UCSD-AML1 (cell line): Measurements from ENCODE around the gene RTP5.
A peak's percentile ranks its signal among the peaks of the same experiment; 100 is the strongest.

Source experiments
- DNase-seq: peaks from one replicate; lab custom pipeline; 2025; ENCODE audit not compliant: unreplicated experiment; lab: John Stamatoyannopoulos, UW

The RTP5 gene

DNA sequence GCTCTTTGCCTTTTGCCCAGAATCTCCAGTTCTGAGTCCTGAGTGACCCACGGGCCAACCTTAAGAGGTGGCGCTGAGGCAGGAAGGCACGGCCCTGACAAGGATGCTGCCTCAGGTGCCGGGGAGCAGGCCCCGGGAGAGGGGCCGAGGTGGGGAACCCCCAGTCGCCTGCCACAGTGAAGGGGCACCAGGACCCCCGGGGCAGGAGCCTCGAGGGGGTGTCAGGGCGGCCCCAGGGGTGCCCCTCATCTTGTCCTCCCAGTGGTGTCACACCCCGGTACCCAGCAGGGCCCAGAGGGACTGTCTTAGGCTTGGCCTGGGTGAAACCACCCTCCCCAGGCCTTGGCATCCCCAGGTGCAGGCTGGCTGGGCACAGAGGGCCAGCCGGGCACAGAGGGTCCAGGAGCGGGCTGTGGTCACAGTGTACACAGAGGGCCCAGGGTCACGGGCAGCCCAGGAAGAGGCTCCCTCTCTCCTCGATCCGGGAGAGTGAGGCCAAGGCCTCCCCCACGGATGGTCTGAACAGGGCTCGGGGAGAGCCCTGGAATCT lies 11.9 kb upstream of the RTP5 start:
- DNase-seq = no peak

DNA sequence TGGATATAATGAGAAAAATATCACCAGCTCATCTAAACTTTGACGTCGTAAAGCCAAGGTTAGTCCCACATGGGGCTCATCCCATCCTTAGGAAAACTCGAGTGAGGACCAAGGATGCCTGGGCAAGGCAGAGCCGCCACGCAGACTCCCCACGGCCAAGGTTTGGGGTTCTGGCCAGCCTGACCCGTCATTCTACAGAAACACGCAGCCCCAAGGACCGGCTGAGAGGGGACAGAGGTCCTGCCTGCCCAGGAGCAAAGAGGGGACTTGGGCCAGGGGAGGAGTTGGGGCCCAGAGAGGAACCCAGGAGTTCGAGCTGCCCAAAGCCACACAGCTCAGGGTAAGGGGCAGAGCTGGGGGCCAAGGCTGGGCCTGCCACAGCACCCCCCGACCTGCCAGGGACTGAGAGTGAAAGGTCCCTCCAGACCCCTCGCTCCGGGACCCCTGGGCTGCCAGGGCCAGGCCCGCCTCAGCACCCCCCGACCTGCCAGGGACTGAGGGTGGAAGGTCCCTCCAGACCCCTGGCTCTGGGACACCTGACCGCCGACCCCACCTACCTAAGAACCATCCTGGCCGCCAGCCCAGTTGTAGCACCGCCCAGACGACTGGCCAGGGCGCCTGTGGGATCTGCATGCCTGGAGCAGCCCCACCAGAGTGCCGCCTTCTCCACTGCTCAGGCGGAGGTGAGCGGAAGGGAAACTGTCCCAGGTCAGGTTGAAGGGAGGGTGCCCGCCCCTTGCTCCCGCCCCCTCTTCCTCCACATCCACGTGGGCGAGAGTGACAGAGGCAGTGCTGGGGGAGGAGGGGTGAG lies 11.1 kb upstream of the RTP5 start, which contains the start of gene PDCD1:
Gene PDCD1 (minus strand): TSS at position 689 of the 811 bp plus-strand sequence. CDS start 56 bp downstream, at position 633.
- no peak for DNase-seq

DNA sequence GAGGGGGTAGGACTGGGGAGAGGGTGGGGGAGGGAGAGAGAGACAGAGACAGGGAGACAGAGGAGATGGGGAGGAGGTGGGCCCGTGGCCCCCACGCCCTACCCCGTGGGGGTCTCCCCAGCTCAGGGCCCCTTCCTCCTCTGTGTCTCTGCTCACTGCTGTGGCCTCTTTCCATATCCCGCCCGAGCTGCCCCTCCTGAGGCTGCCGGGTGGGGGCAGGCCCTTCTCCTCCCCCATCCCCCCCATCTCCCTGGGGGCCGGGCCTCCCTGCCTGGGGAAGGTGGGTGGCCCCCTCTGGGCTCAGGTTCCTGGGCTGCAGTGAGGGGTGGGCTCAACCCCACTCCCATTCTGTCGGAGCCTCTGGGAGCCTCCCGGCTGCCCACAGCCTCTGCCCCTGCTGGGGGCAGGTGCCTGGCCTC lies 10.5 kb upstream of the RTP5 start:
- no peak for DNase-seq

DNA sequence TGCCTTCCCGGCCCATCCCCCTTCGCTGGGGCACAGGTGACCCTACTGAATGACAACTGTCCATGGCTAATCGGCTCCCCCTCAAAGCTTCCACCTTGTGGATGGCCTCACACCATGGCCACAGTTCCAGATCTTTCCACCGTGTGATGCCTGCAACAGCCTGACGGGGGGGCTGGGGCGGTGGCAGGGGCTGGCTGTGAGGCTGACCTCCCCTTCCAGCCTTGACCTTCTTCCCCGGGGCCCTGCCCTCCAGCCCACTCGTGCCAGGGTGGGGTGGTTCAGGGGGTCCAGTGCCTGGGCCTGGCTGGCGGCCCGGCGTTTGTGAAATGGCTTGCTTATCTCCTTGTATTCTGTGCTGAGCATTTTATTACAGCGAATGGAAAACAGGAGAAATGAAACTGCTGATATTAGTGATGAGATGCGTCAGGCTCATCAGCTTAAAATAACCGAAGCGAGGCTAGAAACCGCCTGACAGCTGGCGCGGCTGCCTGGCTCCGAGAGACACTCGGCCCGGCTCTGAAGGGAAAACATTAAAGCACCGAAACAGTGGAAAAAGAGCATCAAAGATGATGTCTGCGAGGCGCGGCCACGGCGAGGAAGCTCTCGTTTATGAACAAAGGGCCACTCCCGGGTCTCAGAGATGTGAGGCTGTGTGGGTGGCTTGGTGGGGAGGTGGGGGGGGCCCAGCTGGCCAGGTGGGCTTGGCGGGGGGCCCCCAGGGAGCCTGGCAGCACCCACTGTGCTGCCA lies 9.9 kb upstream of the RTP5 start:
- no peak for DNase-seq

DNA sequence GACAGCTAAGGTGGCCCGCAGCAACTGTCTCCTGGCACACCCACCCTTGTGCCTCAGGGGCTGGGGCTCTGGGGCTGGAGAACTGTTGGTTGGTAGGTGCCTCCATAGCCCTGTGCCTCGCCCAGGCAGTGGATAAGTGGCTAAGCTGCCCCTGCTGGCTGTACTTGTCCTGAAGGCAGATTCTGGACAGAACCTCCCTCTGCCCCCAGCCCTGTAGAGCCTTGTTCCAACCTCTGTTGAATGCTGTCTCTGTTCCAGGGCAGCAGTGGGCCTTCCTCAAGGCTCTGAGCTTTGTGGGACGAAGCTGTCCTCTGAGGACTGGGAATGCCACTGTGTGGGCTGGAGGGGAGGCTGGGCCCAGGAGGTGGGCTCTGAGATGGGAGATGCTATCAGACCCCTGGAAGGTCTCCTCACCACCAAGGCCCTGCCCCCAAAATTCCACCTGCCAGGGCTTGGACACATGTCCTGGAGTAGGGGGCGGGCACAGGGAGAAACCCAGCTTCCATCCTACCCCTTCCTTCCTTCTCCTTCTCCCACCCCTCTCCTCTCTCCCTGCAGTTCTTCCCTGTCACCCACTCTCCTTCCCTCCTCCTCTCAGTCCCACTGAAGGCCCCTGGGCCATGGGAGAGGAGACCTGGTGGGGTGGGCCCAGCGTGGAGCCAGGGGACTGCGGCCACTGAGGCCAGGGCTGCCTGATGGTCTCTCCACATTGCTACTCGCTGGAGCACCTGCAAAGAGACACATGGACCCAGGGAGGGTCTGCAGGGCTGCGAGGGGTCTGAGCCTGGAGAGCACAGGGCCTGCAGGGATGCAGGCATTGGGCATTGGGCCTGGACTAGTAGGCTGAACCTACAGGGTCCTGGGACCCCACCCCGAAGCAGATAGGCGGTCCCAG lies 9.1 kb upstream of the RTP5 start:
- no peak for DNase-seq

DNA sequence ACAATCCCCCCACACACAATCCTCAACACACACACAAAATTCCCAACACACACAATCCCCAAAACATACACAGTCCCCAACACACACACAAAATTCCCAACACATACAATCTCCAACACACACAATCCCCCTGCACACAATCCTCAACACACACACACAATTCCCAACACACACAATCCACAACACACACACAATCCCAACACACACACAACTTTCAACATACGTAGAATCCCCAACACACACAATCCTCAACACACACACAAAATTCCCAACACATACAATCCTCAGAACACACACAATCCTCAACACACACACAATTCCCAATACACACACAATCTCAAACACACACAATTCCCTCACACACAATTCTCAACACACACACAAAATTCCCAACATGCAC lies 8.3 kb upstream of the RTP5 start:
- no peak for DNase-seq

DNA sequence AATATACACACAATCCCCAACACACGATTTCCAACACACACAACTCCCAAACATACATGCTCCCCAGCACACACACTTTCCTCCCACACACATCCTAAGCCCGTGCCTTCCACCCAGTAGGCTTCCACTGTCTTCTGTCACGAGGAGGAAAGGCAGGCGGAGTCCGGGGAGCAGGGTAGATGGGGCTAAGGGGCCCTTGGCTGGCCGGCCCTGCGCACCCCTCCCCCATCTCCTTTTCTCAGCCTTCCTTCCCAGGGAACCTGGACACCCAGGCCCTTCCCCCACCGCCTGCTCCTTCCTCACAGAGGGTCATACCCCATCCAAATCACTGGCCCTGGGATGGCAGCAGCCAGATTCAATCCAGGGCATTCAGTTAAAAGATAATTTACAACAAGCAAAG lies 7.4 kb upstream of the RTP5 start:
- no peak for DNase-seq

DNA sequence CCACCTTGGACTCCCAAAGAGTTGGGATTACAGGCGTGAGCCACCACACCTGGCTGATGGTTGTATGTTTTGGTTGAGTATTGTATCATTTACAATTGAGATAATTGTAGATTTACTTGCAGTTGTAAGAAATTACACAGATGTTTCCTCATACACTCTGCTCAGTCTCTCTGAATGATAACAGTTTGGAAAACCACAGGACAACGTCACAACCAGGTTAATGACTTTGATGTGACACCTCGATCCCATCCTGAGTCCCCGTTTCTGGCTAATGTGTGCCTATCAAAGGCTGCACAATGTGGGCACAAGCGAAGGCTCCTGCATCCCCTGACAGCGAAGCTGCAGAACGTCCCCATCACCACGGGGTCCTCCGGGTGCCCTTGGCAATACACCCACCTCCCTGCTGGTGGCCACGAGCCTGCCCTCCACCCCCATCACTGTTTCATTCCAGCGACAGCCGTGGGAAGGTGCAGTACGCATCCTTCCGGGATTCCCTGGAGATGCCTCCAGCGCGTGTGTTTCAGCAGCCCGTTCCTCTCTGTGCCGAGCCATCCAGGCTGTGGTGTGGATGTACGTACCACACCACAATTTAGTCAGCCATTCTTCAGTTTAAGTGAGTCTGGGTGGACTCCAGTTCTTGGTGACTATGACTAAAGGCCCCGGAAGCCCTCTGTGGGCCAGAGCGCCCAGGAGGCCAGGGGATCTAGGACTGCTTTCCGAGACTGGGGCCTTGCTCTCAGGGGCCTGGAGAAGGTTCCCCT lies 6.6 kb upstream of the RTP5 start:
- no peak for DNase-seq

DNA sequence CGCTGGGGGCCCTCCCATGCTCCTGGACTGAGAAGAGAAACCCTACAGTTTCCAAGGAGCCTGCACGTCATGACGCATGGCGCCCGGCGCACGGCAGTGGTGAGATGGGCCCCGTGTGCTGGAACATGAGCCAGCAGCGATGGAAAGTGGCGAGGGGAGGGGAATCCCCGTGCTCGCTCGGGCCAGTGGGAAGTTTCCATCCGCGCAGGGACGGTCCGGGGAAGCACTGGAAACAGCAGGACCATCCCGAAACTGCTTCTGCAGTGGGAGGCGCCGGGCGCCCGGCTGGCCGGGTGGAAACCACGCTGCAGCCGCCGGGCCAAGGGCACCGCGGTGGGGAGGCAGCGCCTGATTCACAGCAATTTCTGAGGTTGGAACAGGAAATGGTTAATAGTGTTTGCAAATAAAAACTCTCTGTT lies 6.0 kb upstream of the RTP5 start:
- peak; percentile 78 for DNase-seq

DNA sequence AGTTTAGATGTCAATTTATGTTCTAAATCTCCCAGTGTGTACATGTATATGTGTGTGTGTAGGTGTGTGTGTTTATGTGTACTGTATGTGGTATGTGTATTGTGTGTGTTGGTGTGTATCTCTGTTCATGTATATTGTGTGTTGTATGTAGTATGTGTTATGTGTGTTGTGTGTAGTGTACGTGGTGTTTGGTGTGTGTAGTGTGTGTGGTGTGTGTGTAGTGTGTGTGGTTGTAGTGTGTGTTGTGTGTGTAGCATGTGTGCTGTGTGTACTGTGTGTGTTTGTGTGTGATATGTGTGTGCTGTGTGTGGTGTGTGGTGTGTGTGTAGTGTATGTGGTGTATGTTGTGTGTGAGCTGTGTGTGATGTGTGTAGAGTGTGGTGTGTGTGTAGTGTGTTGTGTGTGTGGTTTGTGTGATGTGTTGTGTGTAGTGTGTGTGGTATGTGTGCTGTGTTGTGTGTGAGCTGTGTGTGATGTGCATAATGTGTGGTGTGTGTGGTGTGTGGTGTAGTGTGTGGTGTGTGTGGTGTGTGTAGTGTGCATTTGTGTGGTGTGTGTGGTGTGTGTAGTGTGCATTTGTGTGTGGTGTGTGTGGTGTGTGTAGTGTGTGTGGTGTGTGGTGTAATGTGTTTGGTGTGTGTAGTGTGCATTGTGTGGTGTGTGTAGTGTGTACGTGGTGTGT lies 5.2 kb upstream of the RTP5 start:
- no peak for DNase-seq

DNA sequence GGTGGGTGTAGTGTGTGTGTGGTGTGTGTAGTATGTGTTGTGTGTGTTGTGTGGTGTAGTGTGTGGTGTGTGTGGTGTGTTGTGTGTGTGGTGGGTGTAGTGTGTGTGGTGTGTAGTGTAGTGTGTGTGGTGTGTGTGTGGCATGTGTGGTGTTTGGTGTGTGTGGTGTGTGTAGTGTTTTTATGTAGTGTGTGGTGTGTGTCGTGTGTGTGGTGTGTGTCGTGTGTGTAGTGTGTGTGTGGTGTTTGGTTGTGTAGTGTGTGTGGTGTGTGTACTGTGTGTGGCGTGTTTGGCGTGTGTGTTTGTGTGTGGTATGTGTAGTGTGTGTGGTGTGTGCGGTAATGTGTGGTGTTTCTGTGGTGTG lies 4.7 kb upstream of the RTP5 start:
- no peak for DNase-seq

DNA sequence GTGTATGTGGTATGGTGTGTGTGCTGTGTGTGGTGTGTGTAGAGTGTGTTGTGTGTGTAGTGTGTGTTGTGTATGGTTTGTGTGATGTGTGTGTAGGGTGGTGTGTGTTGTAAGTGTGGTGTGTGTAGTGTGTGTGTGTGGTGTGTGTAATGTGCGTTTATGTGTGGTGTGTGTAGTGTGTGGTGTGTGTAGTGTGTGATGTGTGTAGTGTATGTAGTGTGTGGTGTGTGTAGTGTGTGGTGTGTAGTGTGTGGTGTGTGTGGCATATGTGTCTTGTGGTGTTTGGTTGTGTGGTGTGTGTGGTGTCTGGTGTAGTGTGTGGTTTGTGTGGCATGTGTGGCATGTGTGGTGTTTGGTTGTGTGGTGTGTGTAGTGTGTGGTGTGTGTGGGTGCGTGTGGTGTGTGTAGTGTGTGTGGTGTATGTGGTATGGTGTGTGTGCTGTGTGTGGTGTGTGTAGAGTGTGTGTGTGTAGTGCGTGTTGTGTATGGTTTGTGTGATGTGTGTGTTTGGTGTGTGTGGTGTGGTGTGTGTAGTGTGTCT lies 4.0 kb upstream of the RTP5 start:
- no peak for DNase-seq

DNA sequence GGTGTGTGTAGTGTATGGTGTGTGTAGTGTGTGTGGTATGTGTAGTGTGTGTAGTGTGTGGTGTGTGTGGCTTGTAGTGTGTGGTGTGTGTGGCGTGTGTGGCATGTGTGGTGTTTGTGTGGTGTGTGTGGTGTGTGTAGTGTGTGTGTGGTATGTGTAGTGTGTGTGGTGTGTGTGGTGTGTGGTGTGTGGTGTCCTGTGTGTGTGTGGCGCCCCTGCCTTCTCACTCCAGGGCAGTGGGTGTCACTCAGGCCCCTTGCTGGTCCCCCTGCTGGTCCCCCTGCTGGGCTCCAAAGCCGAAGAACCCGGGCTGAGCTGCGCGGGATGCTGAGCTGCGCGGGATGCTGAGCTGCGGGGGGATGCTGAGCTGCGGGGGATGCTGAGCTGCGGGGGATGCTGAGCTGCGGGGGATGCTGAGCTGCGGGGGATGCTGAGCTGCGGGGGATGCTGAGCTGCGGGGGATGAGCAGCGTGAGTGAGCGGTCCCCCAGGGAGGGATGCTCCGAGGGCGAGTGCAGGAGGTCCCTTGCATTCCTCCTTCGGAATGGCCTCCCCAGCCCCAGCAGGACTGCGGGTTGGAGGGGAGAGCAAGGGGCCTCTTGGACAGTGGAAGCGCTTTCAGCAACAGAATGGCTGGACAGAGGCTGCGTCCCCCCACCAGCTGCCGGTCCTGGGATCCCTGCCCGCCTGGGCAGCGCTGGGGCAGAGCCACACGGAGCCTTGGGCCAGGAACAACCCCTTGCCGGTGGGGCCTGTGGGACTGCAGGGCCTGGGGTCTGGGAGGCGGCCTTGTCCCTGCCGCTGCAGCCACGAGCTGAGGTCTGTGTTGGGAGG lies 3.4 kb upstream of the RTP5 start:
- no peak for DNase-seq

DNA sequence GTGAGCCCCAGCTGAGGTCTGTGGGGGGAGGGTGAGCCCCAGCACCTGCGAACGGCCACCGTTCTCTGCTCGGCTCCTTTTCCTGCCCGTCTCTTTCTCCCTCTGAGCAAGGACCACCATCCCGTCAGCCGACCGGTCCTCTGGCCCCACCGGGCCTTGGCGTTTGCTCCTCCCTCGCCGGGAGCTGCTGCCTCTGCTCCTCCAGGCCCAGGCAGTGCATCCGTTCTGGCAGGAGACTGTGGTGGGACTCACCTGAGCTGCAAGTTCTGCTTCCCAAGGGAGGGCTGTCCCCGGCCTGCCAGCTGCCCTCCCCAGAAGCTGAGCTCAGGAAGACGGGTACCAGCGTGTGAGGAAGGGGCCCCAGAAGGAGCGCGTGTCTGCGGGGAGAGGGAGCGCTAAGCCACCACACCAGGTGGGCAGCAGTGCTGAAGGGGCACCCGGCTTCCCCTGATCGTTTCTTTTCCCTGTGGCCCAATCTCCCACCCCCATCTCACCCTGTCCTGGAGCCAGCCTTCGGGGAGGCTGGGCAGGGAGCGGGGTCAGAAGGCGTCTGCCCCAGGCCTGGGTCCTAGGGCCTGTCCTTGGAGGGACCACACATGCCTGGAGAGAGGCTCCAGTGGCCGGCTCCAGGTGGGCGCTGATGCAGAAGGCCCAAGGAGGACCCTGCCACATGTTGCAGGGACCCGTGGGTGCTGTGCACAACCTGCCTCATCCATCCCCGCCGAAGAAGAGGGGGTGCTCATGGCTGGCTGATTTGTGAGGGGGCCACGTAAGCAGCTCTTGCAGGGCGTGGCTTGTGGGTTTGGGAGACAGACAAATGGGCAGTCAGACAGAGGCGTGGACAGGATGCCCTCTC lies 2.5 kb upstream of the RTP5 start:
- no peak for DNase-seq

DNA sequence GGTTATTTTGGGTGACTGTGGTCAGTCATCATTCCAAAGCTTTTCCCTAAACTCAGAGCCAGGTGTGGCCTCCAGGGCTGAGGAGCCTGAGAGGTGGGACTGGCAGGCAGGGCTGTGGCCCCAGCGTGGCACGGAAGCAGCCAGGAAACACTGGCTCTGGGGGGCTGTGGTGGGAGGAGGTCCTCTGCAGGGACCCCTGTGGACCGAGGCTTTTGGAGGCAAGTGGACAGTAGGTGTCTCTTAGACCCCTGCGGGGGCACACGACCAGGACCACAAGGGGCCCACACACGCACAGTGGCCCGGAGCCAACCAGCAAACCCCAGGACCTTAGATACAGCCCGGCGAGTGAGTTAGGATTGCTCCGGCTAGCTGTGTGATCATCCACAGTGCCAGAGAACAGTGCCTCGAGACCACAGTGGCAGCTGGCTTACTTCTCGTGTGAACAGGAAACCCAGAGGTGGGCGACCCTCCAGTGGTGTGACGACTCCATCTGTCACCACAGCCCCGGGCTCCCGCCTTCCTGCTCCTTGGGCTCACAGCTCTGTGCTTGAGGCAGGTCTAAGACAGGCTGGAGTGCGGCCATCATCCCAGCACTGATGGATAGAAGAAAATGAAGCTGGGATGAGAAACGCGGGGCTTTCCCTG lies 1.6 kb upstream of the RTP5 start:
- DNase-seq = no peak

DNA sequence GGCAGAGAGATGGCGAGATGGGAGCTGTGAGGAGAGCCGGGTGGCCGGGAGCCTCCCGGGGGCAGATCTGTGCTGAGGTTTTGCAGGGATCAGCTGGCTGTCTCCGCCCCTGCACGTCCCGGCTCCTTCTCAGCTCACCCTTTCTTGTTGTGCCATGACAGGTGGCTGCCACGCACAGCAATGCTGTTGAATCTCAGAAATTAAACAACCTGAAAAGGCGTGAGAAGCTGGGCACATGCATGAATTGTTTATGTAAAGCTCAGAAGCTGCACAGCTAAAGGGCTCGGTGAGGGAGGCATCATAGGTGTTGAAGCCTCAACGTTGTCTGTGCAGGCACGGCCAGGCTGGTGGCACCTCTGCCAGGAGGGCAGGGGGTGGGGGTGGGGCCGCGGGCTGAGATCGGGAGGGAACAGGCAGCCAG lies 858 bp upstream of the RTP5 start:
- no peak for DNase-seq

DNA sequence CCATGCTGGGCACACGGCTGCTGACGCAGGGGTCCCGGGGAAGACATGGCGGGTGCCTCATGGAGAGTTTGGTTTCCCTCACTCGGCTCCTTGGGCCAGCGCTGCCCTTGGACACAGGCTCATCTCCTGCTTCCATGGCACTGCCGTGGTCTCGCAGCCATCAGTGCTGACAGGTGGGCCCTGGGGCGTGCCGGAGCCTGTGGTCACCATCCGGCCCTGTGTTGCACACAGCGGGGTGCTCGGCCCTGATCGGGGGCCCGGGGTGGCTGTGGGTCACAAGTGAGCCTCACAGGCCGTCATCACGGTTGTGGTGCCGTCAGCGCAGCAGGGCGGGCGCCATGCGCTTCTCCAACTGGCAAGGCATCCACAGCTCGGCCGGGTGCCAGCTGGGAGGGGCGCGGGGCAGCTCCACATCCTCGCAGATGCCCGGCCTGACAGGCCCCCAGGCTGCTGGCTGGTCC lies 582 bp downstream of the RTP5 start:
- no peak for DNase-seq
